Peyer's patch (tissue), 4 donors: Measurements from ENCODE around the gene RUNX3. TPM values are rescaled to one million over a fixed set of nuclear protein-coding genes. Genes with fewer than 3 reads are reported as not detected.
A peak's percentile ranks its signal among the peaks of the same experiment; 100 is the strongest.

Experiments used
- DNase-seq, 3 donors: peaks; one replicate each; pipeline ENCODE4 v3.0.0-alpha.2; 2017 to 2019
- H3K27ac ChIP-seq, 4 donors: fragments of 200-600 bp; sonication (generic); one replicate each; pipeline ENCODE4 v1.5.1; 2016 to 2019
- H3K27me3 ChIP-seq, 2 donors: fragments of 200-600 bp; sonication (generic); one replicate each; pipeline ENCODE4 v1.5.1; 2019
- H3K36me3 ChIP-seq, 3 donors: fragments of 200-600 bp; sonication (generic); one replicate each; pipeline ENCODE4 v1.5.1; 2016 to 2019
- H3K4me1 ChIP-seq, 4 donors: fragments of 200-600 bp; sonication (generic); one replicate each; pipeline ENCODE4 v1.5.1; 2016 to 2019
- H3K4me3 ChIP-seq, 4 donors: fragments of 200-600 bp; sonication (generic); 1 replicate in 3 of 4; 2 replicates in 1 of 4; pipeline ENCODE4 v1.5.1; 2016 to 2019; ENCODE audit warnings: mild to moderate bottlenecking in 1 of 4
- H3K9me3 ChIP-seq, 4 donors: fragments of 200-600 bp; sonication (generic); one replicate each; pipeline ENCODE4 v1.5.1; 2016 to 2019; ENCODE audit warnings: mild to moderate bottlenecking in 1 of 4
- POLR2A ChIP-seq, 2 donors: fragments of 450-650 bp; IDR thresholded peaks; one replicate each; pipeline ENCODE4 v1.5.1; 2017; ENCODE audit warnings: antibody characterized with exemption in 2 of 2, mild to moderate bottlenecking in 2 of 2, moderate library complexity in 2 of 2
- total RNA-seq, 4 donors: library from RNA; depleted of rRNA; stranded (reverse); fragments of >200 nt; gene quantifications; one replicate each; pipeline ENCODE4 v1.1.0, GENCODE V29; 2016
- TF ChIP-seq, protein P1 (sequence below), 6 experiments: fragments of 450-650 bp in 4 of 6; fragments of 200-600 bp in 2 of 6; sonication (generic) in 1 of 6; IDR thresholded peaks; one replicate each; pipeline ENCODE4 v1.5.1; 2017 to 2019; ENCODE audit warnings: antibody characterized with exemption in 6 of 6, mild to moderate bottlenecking in 3 of 6, moderate library complexity in 1 of 6

RUNX3 gene
- total RNA-seq, 4 donors from 2014 or later, result 2.1 to 9.9 (median 6.0) TPM

GRCh38 chr1:24967962-24968361 is 37.9 kb upstream of the RUNX3 start:
- H3K27me3 ChIP-seq, result no peaks in the 10 kb centered on the region
- H3K9me3 ChIP-seq, result no peaks in the 10 kb centered on the region
- H3K36me3 ChIP-seq, result no peaks in the 10 kb centered on the region
- DNase-seq, result no peak
- peaks cover 0 to 15% (median 5%) of the 10 kb centered on the region in 4 donors for H3K4me1 ChIP-seq
- no peak overlapping the region for H3K4me3 ChIP-seq
- TF ChIP-seq POLR2A (IDR thresholded peaks at IDR 0.05), result no peak
- TF ChIP-seq, protein P1, sequence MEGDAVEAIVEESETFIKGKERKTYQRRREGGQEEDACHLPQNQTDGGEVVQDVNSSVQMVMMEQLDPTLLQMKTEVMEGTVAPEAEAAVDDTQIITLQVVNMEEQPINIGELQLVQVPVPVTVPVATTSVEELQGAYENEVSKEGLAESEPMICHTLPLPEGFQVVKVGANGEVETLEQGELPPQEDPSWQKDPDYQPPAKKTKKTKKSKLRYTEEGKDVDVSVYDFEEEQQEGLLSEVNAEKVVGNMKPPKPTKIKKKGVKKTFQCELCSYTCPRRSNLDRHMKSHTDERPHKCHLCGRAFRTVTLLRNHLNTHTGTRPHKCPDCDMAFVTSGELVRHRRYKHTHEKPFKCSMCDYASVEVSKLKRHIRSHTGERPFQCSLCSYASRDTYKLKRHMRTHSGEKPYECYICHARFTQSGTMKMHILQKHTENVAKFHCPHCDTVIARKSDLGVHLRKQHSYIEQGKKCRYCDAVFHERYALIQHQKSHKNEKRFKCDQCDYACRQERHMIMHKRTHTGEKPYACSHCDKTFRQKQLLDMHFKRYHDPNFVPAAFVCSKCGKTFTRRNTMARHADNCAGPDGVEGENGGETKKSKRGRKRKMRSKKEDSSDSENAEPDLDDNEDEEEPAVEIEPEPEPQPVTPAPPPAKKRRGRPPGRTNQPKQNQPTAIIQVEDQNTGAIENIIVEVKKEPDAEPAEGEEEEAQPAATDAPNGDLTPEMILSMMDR (IDR thresholded peaks at IDR 0.05), result no peak
- no peak overlapping the region for H3K27ac ChIP-seq

DNA sequence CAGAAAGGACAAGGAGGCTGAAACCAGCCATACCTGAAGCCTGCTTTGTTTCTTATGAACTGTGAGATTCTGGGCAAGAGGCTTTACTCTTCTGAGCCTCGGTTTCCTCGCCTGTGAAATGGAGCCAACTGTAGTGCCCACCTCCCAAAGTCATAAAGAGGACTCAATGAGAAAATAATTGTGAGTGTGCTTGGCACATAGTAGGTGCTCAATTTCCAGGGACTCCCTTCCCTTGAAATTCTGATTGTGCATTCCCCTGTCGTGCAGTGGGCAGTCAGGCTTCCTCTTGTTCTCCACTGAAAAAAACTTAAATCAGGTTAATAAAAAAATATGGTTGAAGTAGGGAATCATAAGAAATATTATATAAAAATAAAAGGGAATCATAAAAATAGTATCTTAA is 37.5 kb upstream of the RUNX3 start:
- no peaks in the 10 kb centered on the region for H3K36me3 ChIP-seq
- H3K4me1 ChIP-seq, result peaks cover 0 to 15% (median 5%) of the 10 kb centered on the region in 4 donors
- TF ChIP-seq, protein P1 (IDR thresholded peaks at IDR 0.05), result no peak
- TF ChIP-seq POLR2A (IDR thresholded peaks at IDR 0.05), result no peak
- no peak for DNase-seq
- H3K9me3 ChIP-seq, result no peaks in the 10 kb centered on the region
- no peaks in the 10 kb centered on the region for H3K27me3 ChIP-seq
- H3K4me3 ChIP-seq, result no peak overlapping the region
- no peak overlapping the region for H3K27ac ChIP-seq

GRCh38 chr1:24966724-24967346 is 36.8 kb upstream of the RUNX3 start:
- H3K4me1 ChIP-seq, result peaks cover 0 to 19% (median 5%) of the 10 kb centered on the region in 4 donors
- peak in 2 of 3 donors; percentile 34 to 77 for DNase-seq
- TF ChIP-seq, protein P1 (IDR thresholded peaks at IDR 0.05), result no peak
- no peak for TF ChIP-seq POLR2A (IDR thresholded peaks at IDR 0.05)
- H3K27ac ChIP-seq, result peak overlapping the region in 2 of 4 donors; percentile 83 to 90
- no peaks in the 10 kb centered on the region for H3K27me3 ChIP-seq
- no peak overlapping the region for H3K4me3 ChIP-seq
- no peaks in the 10 kb centered on the region for H3K9me3 ChIP-seq
- H3K36me3 ChIP-seq, result no peaks in the 10 kb centered on the region

DNA sequence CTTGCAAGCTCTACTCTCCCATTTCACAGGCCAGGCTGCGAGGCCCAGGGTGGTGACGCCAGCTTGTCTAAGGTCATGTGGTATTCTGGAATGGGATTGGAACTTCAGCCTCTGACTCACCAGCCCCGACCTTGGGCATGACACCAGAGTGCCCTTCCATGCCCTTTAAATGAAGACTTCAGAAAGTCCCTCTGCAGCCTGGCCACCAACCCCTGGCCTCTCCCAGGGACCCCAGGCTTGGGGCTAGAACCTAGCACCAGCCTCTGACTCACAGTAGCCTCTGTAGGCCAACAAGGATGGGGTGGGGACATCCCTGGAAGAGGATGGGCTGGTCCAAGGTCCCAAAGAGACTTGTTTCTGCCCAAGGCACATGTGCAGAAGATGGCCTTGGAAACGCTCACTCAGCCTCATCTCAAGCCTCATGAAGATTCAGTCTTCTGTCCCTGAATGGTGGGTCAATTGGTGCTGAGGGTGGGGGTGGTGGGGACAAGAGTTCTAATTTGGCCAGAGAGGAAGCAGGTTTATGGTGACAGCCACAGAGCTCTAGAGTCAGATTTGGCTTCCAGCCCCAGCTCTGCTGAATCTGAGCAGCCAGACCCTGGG is 36.1 kb upstream of the RUNX3 start:
- Histone ChIP-seq H3K4me1 (peaks cover 0 to 19% (median 5%) of the 10 kb centered on the region in 4 donors), H3K9me3 (no peaks in the 10 kb centered on the region), H3K27ac (peak overlapping the region in 3 of 4 donors; percentile 83 to 90 (median 87)), H3K27me3 (no peaks in the 10 kb centered on the region), H3K4me3 (no peak overlapping the region), H3K36me3 (no peaks in the 10 kb centered on the region)
- no peak for TF ChIP-seq POLR2A (IDR thresholded peaks at IDR 0.05)
- TF ChIP-seq, protein P1 (IDR thresholded peaks at IDR 0.05), result no peak
- DNase-seq, result peak in 1 of 3 donors; percentile 37

- no peak for DNase-seq
- H3K27me3 ChIP-seq, result no peaks in the 10 kb centered on the region
- no peaks in the 10 kb centered on the region for H3K36me3 ChIP-seq
- H3K4me3 ChIP-seq, result peak overlapping the region in 1 of 4 donors; percentile 41
- H3K27ac ChIP-seq, result peak overlapping the region; percentile 81 to 90 (median 85)
- no peak for TF ChIP-seq POLR2A (IDR thresholded peaks at IDR 0.05)
- TF ChIP-seq, protein P1 (IDR thresholded peaks at IDR 0.05), result no peak
- no peaks in the 10 kb centered on the region for H3K9me3 ChIP-seq
- H3K4me1 ChIP-seq, result peaks cover 0 to 19% (median 5%) of the 10 kb centered on the region in 4 donors
These were observed 35.5 kb upstream of the RUNX3 start for GRCh38 chr1:24965571-24965930.
